Raji (cell line): Measurements from ENCODE around the gene CYP27C1.

Source experiments
- POLR2A ChIP-seq: IDR thresholded peaks from 2 replicates; pipeline ENCODE4 v1.6.1; 2011; ENCODE audit warnings: low read depth, low read length, control low read depth; ENCODE audit not compliant: insufficient read depth

CYP27C1 gene

GRCh38 chr2:127199223-127199622, 20.9 kb downstream of the CYP27C1 start:
- TF ChIP-seq POLR2A: no peak

GRCh38 chr2:127197475-127198385, 22.4 kb downstream of the CYP27C1 start:
- no peak for TF ChIP-seq POLR2A

- TF ChIP-seq POLR2A: no peak
Measured at GRCh38 chr2:127196998-127197397, 23.1 kb downstream of the CYP27C1 start.

GRCh38 chr2:127196549-127196948, 23.6 kb downstream of the CYP27C1 start:
- TF ChIP-seq POLR2A: no peak

- TF ChIP-seq POLR2A: no peak
Measured at GRCh38 chr2:127195140-127196074, 24.7 kb downstream of the CYP27C1 start.

GRCh38 chr2:127194447-127194846, 25.7 kb downstream of the CYP27C1 start:
- TF ChIP-seq POLR2A: no peak

- no peak for TF ChIP-seq POLR2A
Measured at GRCh38 chr2:127193967-127194280, 26.2 kb downstream of the CYP27C1 start.

- TF ChIP-seq POLR2A: no peak
Measured at GRCh38 chr2:127193164-127193966, 26.7 kb downstream of the CYP27C1 start.

GRCh38 chr2:127191331-127192219, 28.5 kb downstream of the CYP27C1 start:
- no peak for TF ChIP-seq POLR2A

GRCh38 chr2:127188797-127189196, 31.3 kb downstream of the CYP27C1 start:
- no peak for TF ChIP-seq POLR2A

- TF ChIP-seq POLR2A: no peak
Measured at GRCh38 chr2:127187831-127188230, 32.3 kb downstream of the CYP27C1 start.

- no peak for TF ChIP-seq POLR2A
Measured at GRCh38 chr2:127187081-127187775, 32.9 kb downstream of the CYP27C1 start.

- no peak for TF ChIP-seq POLR2A
Measured at GRCh38 chr2:127185705-127186104, 34.4 kb downstream of the CYP27C1 start.

- TF ChIP-seq POLR2A: no peak
Measured at GRCh38 chr2:127185093-127185492, 35.0 kb downstream of the CYP27C1 start.

GRCh38 chr2:127183771-127184170, 36.3 kb downstream of the CYP27C1 start:
- no peak for TF ChIP-seq POLR2A
